GM19099 (cell line): Measurements from ENCODE around the gene TIAM2.

ENCODE experiments used
- POLR2A ChIP-seq: IDR thresholded peaks from 3 replicates; pipeline ENCODE4 v1.6.1; 2011; ENCODE audit warnings: low read depth; ENCODE audit not compliant: insufficient read length; ENCODE audit errors: extremely low read depth

The TIAM2 gene

GRCh38 chr6:154980273-154981078, 14.6 kb upstream of the TIAM2 start:
- no peak for TF ChIP-seq POLR2A

GRCh38 chr6:154981079-154981870, 13.8 kb upstream of the TIAM2 start:
- no peak for TF ChIP-seq POLR2A

- no peak for TF ChIP-seq POLR2A
Measured at GRCh38 chr6:154984146-154984545, 11.0 kb upstream of the TIAM2 start.

- TF ChIP-seq POLR2A, result no peak
Measured at GRCh38 chr6:154986787-154987235, 8.3 kb upstream of the TIAM2 start.

- no peak for TF ChIP-seq POLR2A
Measured at GRCh38 chr6:154989448-154989847, 5.7 kb upstream of the TIAM2 start.

- TF ChIP-seq POLR2A, result no peak
Measured at GRCh38 chr6:154991207-154991606, 3.9 kb upstream of the TIAM2 start.

- no peak for TF ChIP-seq POLR2A
Measured at GRCh38 chr6:154993026-154993425, 2.1 kb upstream of the TIAM2 start.

GRCh38 chr6:154993710-154994109, 1.4 kb upstream of the TIAM2 start:
- no peak for TF ChIP-seq POLR2A

- TF ChIP-seq POLR2A, result no peak
Measured at GRCh38 chr6:154994836-154995253, 270 bp upstream of the TIAM2 start.

GRCh38 chr6:154996016-154996590, 988 bp downstream of the TIAM2 start:
- TF ChIP-seq POLR2A, result no peak

GRCh38 chr6:154996841-154997311, 1.8 kb downstream of the TIAM2 start:
- TF ChIP-seq POLR2A, result no peak

- TF ChIP-seq POLR2A, result no peak
Measured at GRCh38 chr6:154998855-154999254, 3.7 kb downstream of the TIAM2 start.

- no peak for TF ChIP-seq POLR2A
Measured at GRCh38 chr6:155001482-155001881, 6.4 kb downstream of the TIAM2 start.

- TF ChIP-seq POLR2A, result no peak
Measured at GRCh38 chr6:155001934-155002333, 6.8 kb downstream of the TIAM2 start.

GRCh38 chr6:155003476-155003875, 8.4 kb downstream of the TIAM2 start:
- TF ChIP-seq POLR2A, result no peak

- no peak for TF ChIP-seq POLR2A
Measured at GRCh38 chr6:155004017-155004416, 8.9 kb downstream of the TIAM2 start.
